ENCODE results near the gene HBA1. TPM values are rescaled to one million over a fixed set of nuclear protein-coding genes. Genes with fewer than 3 reads are reported as not detected.
"Not testable (repeated sequence)": the region's sequence is repeated elsewhere in the genome, so short reads cannot be mapped to it uniquely, and the experiment has no call there.

HBA1 gene
- total RNA-seq, 1 donor from 2014 or later, result not detected

DNA sequence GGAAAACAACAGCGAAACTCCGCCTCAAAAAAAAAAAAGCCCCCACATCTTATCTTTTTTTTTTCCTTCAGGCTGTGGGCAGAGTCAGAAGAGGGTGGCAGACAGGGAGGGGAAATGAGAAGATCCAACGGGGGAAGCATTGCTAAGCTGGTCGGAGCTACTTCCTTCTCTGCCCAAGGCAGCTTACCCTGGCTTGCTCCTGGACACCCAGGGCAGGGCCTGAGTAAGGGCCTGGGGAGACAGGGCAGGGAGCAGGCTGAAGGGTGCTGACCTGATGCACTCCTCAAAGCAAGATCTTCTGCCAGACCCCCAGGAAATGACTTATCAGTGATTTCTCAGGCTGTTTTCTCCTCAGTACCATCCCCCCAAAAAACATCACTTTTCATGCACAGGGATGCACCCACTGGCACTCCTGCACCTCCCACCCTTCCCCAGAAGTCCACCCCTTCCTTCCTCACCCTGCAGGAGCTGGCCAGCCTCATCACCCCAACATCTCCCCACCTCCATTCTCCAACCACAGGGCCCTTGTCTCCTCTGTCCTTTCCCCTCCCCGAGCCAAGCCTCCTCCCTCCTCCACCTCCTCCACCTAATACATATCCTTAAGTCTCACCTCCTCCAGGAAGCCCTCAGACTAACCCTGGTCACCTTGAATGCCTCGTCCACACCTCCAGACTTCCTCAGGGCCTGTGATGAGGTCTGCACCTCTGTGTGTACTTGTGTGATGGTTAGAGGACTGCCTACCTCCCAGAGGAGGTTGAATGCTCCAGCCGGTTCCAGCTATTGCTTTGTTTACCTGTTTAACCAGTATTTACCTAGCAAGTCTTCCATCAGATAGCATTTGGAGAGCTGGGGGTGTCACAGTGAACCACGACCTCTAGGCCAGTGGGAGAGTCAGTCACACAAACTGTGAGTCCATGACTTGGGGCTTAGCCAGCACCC, 1.2 kb upstream of the HBA1 start:
- DNase-seq (ENCODE audit: low read depth in 2 of 2), result no peak

GRCh38 chr16:176006-176405, 474 bp upstream of the HBA1 start:
- not testable (repeated sequence) for DNase-seq (ENCODE audit: low read depth in 2 of 2)

GRCh38 chr16:177394-177822, 928 bp downstream of the HBA1 start:
- DNase-seq (ENCODE audit: low read depth in 2 of 2), result no peak

DNA sequence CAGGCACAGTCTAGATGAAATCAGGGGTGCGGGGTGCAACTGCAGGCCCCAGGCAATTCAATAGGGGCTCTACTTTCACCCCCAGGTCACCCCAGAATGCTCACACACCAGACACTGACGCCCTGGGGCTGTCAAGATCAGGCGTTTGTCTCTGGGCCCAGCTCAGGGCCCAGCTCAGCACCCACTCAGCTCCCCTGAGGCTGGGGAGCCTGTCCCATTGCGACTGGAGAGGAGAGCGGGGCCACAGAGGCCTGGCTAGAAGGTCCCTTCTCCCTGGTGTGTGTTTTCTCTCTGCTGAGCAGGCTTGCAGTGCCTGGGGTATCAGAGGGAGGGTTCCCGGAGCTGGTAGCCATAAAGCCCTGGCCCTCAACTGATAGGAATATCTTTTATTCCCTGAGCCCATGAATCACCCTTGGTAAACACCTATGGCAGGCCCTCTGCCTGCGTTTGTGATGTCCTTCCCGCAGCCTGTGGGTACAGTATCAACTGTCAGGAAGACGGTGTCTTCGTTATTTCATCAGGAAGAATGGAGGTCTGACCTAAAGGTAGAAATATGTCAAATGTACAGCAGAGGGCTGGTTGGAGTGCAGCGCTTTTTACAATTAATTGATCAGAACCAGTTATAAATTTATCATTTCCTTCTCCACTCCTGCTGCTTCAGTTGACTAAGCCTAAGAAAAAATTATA, 1.6 kb downstream of the HBA1 start:
- no peak for DNase-seq (ENCODE audit: low read depth in 2 of 2)

GRCh38 chr16:178668-179015, 2.2 kb downstream of the HBA1 start:
- DNase-seq (ENCODE audit: low read depth in 2 of 2), result no peak

DNA sequence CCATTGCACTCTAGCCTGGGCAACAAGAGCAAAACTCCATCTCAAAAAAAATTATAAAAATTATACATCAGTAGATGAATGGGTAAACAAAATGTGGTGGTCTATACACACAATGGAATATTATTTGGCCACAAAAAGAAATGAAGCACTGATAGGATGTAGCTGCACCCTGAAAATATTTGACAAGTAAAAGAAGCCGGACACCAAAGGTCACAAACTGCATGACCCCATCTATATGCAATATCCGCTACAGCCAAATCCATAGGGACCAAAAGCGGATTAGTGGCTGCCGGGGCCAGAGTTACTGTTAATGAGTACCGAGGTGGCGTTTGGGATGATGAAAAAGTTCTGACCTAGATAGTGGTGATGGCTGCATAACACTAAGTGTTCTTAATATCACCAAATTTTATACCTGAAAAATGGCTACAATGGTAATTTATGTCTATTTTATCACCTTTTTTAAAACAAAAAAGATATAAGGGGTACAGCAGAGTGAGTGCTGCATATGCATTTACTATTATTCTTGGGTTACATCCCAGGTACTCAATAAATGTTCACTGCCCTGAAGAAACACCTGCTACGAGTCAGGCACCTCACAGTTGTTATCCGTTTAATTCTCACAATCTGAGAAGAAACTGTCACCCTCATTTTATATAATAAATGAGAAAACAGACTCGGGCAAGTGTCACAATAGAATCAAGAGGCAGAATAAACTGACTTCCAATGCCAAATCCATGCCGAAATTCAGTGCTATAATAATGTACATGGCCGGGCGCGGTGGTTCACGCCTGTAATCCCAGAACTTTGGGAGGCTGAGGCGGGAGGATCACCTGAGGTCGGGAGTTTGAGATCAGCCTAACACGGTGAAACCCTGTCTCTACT, 3.0 kb downstream of the HBA1 start:
- no peak for DNase-seq (ENCODE audit: low read depth in 2 of 2)

DNA sequence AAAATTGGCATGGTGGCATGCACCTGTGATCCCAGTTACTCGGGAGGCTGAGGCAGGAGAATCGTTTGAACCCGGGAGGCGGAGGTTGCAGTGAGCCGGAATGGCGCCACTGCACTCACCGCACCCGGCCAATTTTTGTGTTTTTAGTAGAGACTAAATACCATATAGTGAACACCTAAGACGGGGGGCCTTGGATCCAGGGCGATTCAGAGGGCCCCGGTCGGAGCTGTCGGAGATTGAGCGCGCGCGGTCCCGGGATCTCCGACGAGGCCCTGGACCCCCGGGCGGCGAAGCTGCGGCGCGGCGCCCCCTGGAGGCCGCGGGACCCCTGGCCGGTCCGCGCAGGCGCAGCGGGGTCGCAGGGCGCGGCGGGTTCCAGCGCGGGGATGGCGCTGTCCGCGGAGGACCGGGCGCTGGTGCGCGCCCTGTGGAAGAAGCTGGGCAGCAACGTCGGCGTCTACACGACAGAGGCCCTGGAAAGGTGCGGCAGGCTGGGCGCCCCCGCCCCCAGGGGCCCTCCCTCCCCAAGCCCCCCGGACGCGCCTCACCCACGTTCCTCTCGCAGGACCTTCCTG, 3.7 kb downstream of the HBA1 start, which contains the start of gene HBQ1:
HBQ1 (plus strand) TSS at position 359 of the 575 bp plus-strand sequence; CDS start at position 387, 28 bp downstream.
- DNase-seq (ENCODE audit: low read depth in 2 of 2), result peak in 1 of 2 donors; percentile 47

- peak; percentile 68 to 82 for DNase-seq (ENCODE audit: low read depth in 2 of 2)
Measured at GRCh38 chr16:180681-181564, 4.4 kb downstream of the HBA1 start.

DNA sequence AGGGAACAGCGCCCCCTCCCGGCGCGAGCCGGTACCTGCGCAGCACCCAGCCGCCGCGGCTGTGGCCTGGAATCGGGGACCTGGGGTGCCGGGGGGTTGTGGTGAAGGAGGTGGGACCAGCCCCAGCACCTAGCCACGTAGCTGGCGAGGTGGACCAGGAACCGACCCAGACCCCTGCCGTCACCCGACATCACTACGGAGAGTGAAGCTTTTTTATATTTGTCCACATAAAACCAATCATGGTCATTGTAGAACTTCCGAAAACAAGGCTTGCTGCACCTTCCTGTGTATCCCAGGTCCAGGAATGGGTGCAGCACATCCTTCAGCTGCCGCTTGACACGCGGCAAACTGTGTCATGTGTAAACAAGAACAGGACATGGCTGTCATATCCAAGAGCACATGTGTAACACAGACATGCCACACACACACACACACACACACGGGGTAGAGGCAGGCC, 5.1 kb downstream of the HBA1 start:
- DNase-seq (ENCODE audit: low read depth in 2 of 2), result peak in 1 of 2 donors; percentile 22

DNA sequence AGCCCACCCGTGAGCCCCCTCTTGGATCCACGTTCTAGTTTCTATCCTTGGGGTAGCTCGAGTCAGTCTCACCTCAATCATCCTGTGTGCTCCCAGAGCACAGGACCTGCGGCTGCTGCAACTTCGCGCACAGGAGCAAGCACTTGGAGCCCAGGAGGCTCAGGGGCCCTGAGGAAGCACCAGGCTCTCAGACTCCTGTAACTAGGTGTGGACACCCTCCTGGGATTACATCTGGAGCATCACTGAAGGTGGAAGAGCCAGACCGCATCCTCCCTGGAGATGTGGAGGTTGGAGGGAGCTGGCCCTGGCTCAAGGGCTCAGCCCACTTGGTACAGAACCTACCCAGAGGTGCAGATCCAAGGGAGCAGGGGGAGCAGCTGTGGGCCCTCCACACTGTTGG, 6.5 kb downstream of the HBA1 start:
- DNase-seq (ENCODE audit: low read depth in 2 of 2), result no peak

DNA sequence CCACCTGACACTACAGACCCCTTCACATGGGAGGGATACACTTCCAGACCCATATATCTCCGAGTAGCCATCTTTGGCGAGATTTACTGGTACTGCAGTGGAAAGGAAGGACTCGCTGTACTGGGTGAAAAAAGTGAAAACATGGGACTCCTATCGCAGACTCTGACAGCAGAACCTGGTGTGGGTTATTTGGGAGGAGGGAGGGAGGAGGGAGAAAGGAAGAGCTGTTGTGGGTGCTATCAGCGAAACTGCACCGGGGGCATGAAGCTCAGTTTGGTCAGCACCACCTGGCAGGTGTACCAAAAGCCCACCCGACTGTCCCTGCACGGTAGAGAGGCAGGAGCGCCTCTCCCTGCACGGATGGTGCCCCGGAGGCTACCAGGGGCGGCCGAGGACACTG, 8.7 kb downstream of the HBA1 start:
- DNase-seq (ENCODE audit: low read depth in 2 of 2), result no peak

DNA sequence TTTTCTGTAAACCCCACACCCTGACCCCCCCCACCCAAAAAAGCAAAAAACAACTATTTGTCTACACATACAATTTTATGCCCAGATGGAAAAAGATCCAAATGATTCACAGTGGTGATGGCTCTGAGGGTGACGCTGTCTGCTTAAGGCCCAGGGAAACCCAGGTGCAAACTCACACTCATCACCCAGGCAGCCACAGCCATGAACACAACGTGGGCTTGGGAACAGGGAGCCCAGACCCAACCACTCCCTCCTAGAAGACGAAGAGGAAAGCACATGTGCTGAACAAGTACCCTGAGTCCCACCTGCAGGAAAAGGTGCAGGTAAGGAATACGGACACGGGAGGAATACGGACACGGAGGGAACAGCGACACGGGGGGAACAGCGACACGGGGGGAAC, 9.2 kb downstream of the HBA1 start:
- no peak for DNase-seq (ENCODE audit: low read depth in 2 of 2)

DNA sequence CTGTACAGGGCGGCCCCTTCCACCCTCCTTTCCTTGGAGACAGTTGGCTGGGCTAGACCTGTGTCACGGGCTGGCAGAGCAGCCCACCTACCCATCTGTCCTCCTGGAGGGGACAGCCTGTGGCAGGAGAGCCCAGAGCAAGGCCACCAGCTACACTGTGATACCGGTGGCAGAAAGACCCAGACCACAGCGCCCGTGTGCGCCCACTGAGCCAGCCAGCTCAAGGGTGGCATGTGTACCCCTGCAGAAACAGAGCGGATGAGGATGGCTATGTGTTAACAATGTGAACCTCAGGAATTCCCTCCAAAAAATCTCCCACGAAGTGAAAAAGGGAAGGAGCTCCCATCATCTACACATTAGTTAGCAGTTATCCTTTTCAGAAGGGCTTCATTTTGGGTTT, 10.8 kb downstream of the HBA1 start:
- DNase-seq (ENCODE audit: low read depth in 2 of 2), result no peak

- DNase-seq (ENCODE audit: low read depth in 2 of 2), result no peak
Measured at GRCh38 chr16:188674-189073, 12.2 kb downstream of the HBA1 start.

GRCh38 chr16:189604-190186, 13.2 kb downstream of the HBA1 start:
- no peak for DNase-seq (ENCODE audit: low read depth in 2 of 2)

DNA sequence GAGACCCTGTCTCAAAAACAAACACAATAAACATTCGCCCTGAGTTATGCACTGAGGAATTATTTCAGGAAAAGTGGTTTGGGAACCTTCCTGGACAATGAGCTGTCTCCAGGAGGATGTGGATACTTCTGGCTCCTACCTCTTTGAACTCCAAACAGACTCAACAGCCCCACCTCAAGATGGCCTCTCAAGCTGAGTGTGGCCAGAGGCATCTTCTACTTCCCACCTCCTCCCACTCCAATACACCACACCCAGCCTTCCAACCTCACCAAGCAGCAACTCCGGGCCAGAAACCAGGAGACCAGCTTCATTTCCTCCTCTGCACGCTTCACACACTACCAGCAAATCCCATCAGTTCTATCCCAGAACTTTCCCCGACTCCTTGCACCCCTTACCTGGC, 15.4 kb downstream of the HBA1 start:
- no peak for DNase-seq (ENCODE audit: low read depth in 2 of 2)

DNA sequence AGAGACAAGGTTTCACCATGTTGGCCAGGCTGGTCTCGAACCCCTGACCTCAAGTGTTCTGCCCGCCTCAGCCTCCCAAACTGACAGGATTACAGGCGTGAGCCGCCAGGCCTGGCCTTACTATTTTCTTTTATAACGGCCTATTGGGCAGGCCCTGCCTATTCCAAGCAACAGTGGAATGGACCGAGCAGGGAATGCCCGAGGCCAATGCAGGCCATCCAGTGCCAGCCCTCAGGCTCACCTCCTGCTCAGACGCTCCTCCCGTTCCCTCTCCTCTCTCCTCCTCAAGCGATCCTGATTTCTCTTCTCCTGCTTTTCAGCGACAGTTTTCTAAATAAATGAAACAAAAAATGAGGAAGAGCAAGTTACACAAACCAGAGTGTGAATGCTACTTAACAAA, 16.2 kb downstream of the HBA1 start:
- DNase-seq (ENCODE audit: low read depth in 2 of 2), result no peak

GRCh38 chr16:193441-193840, 17.0 kb downstream of the HBA1 start:
- no peak for DNase-seq (ENCODE audit: low read depth in 2 of 2)

DNA sequence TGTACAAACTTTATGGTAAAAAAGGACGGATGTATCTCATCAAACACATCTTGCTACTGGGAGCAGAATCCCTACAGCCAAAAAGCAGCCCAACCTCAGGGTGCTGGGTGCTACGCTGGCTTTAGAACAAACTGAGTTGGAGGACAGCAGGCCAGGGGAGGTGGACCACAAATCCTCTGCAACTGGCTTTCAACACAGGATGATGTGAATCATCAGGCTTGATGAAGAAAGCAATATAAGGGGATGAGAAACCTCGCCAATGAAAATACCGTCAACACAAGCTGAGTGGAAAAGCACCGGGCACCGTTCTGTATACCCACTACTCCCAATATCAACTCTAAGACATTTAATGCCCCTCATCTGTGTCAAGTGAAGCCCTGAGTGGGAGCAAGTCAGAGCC, 18.0 kb downstream of the HBA1 start:
- peak in 1 of 2 donors; percentile 75 for DNase-seq (ENCODE audit: low read depth in 2 of 2)

DNA sequence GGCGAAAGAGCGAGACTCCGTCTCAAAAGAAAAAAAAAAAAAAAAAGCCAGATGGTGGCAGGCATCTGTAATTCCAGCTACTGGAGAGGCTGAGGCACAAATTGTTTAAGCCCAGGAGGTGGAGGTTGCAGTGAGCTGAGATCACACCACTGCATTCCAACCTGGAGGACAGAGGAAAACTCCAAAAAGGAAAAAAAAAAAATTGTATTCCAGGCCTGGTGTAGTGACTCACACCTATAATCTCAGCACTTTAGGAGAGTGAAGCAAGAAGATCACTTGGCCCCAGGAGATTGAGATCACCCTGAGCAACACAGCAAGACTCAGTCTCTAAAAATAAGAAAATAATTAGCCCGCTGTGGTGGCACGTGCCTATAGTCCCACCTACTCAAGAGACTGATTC, 23.9 kb downstream of the HBA1 start:
- DNase-seq (ENCODE audit: low read depth in 2 of 2), result no peak
